Endodermal cell (in vitro differentiated cells): Measurements from ENCODE around the gene EFNA3. TPM values are rescaled to one million over a fixed set of nuclear protein-coding genes. Genes with fewer than 3 reads are reported as not detected.

Experiments used
- DNase-seq: peaks from one replicate; pipeline ENCODE4 v3.0.0-alpha.2; 2017
- H3K27ac ChIP-seq: 2 replicates; pipeline ENCODE4 v1.5.1; 2013; ENCODE audit warnings: mild to moderate bottlenecking, low read depth, low read length, moderate library complexity
- H3K27me3 ChIP-seq: 2 replicates; pipeline ENCODE4 v1.6.1; 2013; ENCODE audit warnings: mild to moderate bottlenecking, low read length, moderate library complexity; ENCODE audit not compliant: insufficient read depth, control insufficient read depth, poor library complexity, severe bottlenecking
- H3K36me3 ChIP-seq: 2 replicates; pipeline ENCODE4 v1.7.0; 2013; ENCODE audit warnings: mild to moderate bottlenecking, low read length, moderate library complexity; ENCODE audit not compliant: control insufficient read depth, insufficient read depth
- H3K4me1 ChIP-seq: one replicate; pipeline ENCODE4 v1.7.0; 2013; ENCODE audit warnings: low read length; ENCODE audit not compliant: control insufficient read depth, insufficient read depth
- H3K4me3 ChIP-seq: 2 replicates; pipeline ENCODE4 v1.5.1; 2013; ENCODE audit warnings: mild to moderate bottlenecking, low read length, moderate library complexity
- H3K9ac ChIP-seq: 2 replicates; pipeline ENCODE4 v1.6.1; 2013; ENCODE audit warnings: mild to moderate bottlenecking, low read length, moderate library complexity; ENCODE audit not compliant: poor library complexity, severe bottlenecking; ENCODE audit errors: extremely low read depth
- H3K9me3 ChIP-seq: 2 replicates; pipeline ENCODE4 v1.6.1; 2013; ENCODE audit warnings: mild to moderate bottlenecking, low read length, moderate library complexity; ENCODE audit not compliant: control insufficient read depth
- H3K27ac Mint-ChIP-seq: 2 replicates; pipeline ENCODE4 v1.8.0; 2020; ENCODE audit warnings: mixed read lengths
- H3K27me3 Mint-ChIP-seq: 2 replicates; pipeline ENCODE4 v1.8.0; 2021; ENCODE audit warnings: mild to moderate bottlenecking, mixed read lengths; ENCODE audit not compliant: insufficient read depth
- H3K36me3 Mint-ChIP-seq: 2 replicates; pipeline ENCODE4 v1.8.0; 2020; ENCODE audit warnings: low read depth, mixed read lengths
- H3K4me1 Mint-ChIP-seq: 2 replicates; pipeline ENCODE4 v1.8.0; 2020; ENCODE audit warnings: mixed read lengths
- H3K4me3 Mint-ChIP-seq: 2 replicates; pipeline ENCODE4 v1.8.0; 2020; ENCODE audit warnings: mild to moderate bottlenecking, moderate library complexity, mixed read lengths
- H3K9me3 Mint-ChIP-seq: 2 replicates; pipeline ENCODE4 v1.8.0; 2020; ENCODE audit warnings: mild to moderate bottlenecking, mixed read lengths
- WGBS, 2 experiments: methylation state at CpG; one replicate each; pipeline versions ENCODE4 v1.1.5 to v1.1.7; 2013; ENCODE audit warnings: missing lambda C conversion rate in 2 of 2, mixed read lengths in 1 of 2; ENCODE audit not compliant: insufficient coverage in 1 of 2, insufficient read length in 1 of 2; 5-methylcytosine and 5-hydroxymethylcytosine counted together
- total RNA-seq, 2 donors: library from RNA; stranded (reverse); fragmentation: NEBNext Ultra II Directional in 1 of 2; extraction: Animal tissue kit (Norgen Biotek cat#: 25700) in 1 of 2; gene quantifications; 2 replicates in 1 of 2; 3 replicates in 1 of 2; pipeline ENCODE4 v1.2.1, GENCODE V29; 2021
- TF ChIP-seq, protein P1 (sequence below): fragments of 200-600 bp; sonication (generic); conservative IDR thresholded peaks from 2 replicates; pipeline ENCODE4 v1.5.0; 2021; ENCODE audit warnings: antibody characterized with exemption, mild to moderate bottlenecking

Gene EFNA3
- total RNA-seq, 2 donors from 2014 or later, result 3.1 to 6.0 TPM

DNA sequence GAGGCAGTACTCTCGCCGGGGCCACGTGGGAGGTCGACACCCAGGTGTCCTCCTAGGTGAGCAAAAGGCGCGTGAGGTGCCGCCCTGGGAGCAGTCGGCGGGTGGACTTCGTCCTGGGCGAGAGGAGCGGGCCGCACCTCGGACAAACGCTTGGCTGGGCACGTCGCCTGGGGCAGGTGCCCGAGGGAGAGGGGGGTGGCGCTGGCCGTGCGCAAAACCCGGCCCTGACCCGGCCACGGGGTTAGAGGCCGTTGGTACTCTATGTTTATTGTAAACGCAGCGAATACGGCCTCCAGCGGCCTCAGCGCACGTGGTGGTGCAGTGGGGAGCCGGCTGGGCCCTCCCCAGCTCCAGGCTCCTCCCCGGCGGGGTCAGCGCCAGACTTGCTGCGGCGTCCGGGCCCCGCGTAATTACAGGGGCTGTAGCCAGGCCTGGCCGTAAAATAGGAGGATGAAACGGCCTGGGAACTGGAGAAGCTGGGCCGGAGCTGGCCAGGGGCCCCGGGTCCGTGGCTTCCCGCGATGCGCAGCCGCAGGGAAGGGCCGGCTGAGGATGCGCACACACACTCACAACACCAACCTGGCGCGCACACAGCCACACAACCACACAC, 47.4 kb downstream of the EFNA3 start:
- Histone ChIP-seq H3K9me3 (no peaks in the 10 kb centered on the region), H3K27me3 (peaks cover 74% of the 10 kb centered on the region), H3K27ac (no peak overlapping the region), H3K4me1 (peaks cover 17% of the 10 kb centered on the region), H3K9ac (no peak overlapping the region), H3K36me3 (no peaks in the 10 kb centered on the region), H3K4me3 (peak overlapping the region; percentile 78)
- Mint-ChIP-seq H3K4me1 (peaks cover 36% of the 10 kb centered on the region), H3K27ac (no peak overlapping the region), H3K9me3 (no peaks in the 10 kb centered on the region), H3K4me3 (peak overlapping the region; percentile 50), H3K36me3 (no peaks in the 10 kb centered on the region), H3K27me3 (peaks cover 90% of the 10 kb centered on the region)
- WGBS, 2 experiments, result 8 to 9% methylated on average over 18 to 53 of the region's 53 CpGs
- DNase-seq, result peak; percentile 70
- TF ChIP-seq, protein P1, sequence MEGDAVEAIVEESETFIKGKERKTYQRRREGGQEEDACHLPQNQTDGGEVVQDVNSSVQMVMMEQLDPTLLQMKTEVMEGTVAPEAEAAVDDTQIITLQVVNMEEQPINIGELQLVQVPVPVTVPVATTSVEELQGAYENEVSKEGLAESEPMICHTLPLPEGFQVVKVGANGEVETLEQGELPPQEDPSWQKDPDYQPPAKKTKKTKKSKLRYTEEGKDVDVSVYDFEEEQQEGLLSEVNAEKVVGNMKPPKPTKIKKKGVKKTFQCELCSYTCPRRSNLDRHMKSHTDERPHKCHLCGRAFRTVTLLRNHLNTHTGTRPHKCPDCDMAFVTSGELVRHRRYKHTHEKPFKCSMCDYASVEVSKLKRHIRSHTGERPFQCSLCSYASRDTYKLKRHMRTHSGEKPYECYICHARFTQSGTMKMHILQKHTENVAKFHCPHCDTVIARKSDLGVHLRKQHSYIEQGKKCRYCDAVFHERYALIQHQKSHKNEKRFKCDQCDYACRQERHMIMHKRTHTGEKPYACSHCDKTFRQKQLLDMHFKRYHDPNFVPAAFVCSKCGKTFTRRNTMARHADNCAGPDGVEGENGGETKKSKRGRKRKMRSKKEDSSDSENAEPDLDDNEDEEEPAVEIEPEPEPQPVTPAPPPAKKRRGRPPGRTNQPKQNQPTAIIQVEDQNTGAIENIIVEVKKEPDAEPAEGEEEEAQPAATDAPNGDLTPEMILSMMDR, result no peak

GRCh38 chr1:155126556-155127104, 48.0 kb downstream of the EFNA3 start:
- Mint-ChIP-seq H3K27ac (no peak overlapping the region), H3K27me3 (peaks cover 90% of the 10 kb centered on the region), H3K9me3 (no peaks in the 10 kb centered on the region), H3K36me3 (peaks cover 1% of the 10 kb centered on the region), H3K4me3 (peak overlapping the region; percentile 50), H3K4me1 (peaks cover 36% of the 10 kb centered on the region)
- peaks cover 72% of the 10 kb centered on the region for H3K27me3 ChIP-seq
- peak; percentile 81 for DNase-seq
- H3K9me3 ChIP-seq, result no peaks in the 10 kb centered on the region
- TF ChIP-seq, protein P1, result no peak
- peak overlapping the region; percentile 15 for H3K9ac ChIP-seq
- H3K4me1 ChIP-seq, result peaks cover 17% of the 10 kb centered on the region
- WGBS, 2 experiments, result 1 to 3% methylated on average over 19 to 32 of the region's 32 CpGs
- H3K4me3 ChIP-seq, result peak overlapping the region; percentile 78
- no peak overlapping the region for H3K27ac ChIP-seq
- H3K36me3 ChIP-seq, result no peaks in the 10 kb centered on the region

- Mint-ChIP-seq H3K27ac (no peak within 1 kb of the TSS), H3K4me3 (peak within 1 kb of the TSS; percentile 50), H3K4me1 (peaks cover 36% of the 10 kb centered on the region), H3K36me3 (peaks cover 5% of the 10 kb centered on the region), H3K9me3 (no peaks in the 10 kb centered on the region), H3K27me3 (peaks cover 91% of the 10 kb centered on the region)
- H3K9ac ChIP-seq, result peak within 1 kb of the TSS; percentile 15
- no peaks in the 10 kb centered on the region for H3K36me3 ChIP-seq
- no peak within 1 kb of the TSS for H3K27ac ChIP-seq
- DNase-seq, result peak; percentile 79
- 0% methylated on average over 31 to 73 of the region's 76 CpGs for WGBS, 2 experiments
- no peaks in the 10 kb centered on the region for H3K9me3 ChIP-seq
- TF ChIP-seq, protein P1, result no peak
- H3K4me1 ChIP-seq, result peaks cover 17% of the 10 kb centered on the region
- peak within 1 kb of the TSS; percentile 78 for H3K4me3 ChIP-seq
- peaks cover 72% of the 10 kb centered on the region for H3K27me3 ChIP-seq
Measured at GRCh38 chr1:155127105-155127966, 48.7 kb downstream of the EFNA3 start, which contains the start of gene EFNA1. Gene EFNA1 (plus strand): TSS chr1:155127876. CDS start chr1:155127978, 102 bp downstream.
